H9 (cell line): ENCODE measurements around the gene AGR3. TPM values are rescaled to one million over a fixed set of nuclear protein-coding genes. Genes with fewer than 3 reads are reported as not detected.

ENCODE experiments used
- DNase-seq: peaks from one replicate; pipeline ENCODE4 v3.0.0-alpha.2; 2017
- H2AFZ ChIP-seq: one replicate; pipeline ENCODE4 v1.6.1; 2013; ENCODE audit warnings: mild to moderate bottlenecking, low read length, control low read depth, moderate library complexity
- H2AK5ac ChIP-seq: 2 replicates; pipeline ENCODE4 v1.6.1; 2013; ENCODE audit warnings: low read length, control low read depth, mixed read lengths; ENCODE audit not compliant: insufficient read length
- H2BK120ac ChIP-seq: one replicate; pipeline ENCODE4 v1.6.1; 2013; ENCODE audit warnings: low read depth, mild to moderate bottlenecking, low read length, control low read depth, inconsistent platforms; ENCODE audit not compliant: poor library complexity, severe bottlenecking
- H2BK12ac ChIP-seq: 2 replicates; pipeline ENCODE4 v1.6.1; 2013; ENCODE audit warnings: low read length, control low read depth, mixed read lengths, low read depth; ENCODE audit not compliant: insufficient read length
- H2BK15ac ChIP-seq: 2 replicates; pipeline ENCODE4 v1.6.1; 2013; ENCODE audit warnings: low read depth, low read length, control low read depth
- H2BK20ac ChIP-seq: one replicate; pipeline ENCODE4 v1.6.1; 2013; ENCODE audit warnings: low read depth, mild to moderate bottlenecking, low read length, control low read depth, inconsistent platforms; ENCODE audit not compliant: poor library complexity, severe bottlenecking
- H2BK5ac ChIP-seq: 2 replicates; pipeline ENCODE4 v1.6.1; 2013; ENCODE audit warnings: low read length, control low read depth, mixed read lengths; ENCODE audit not compliant: insufficient read length
- H3K14ac ChIP-seq: 2 replicates; pipeline ENCODE4 v1.6.1; 2013; ENCODE audit warnings: low read length, control low read depth; ENCODE audit not compliant: insufficient read depth
- H3K18ac ChIP-seq: 2 replicates; pipeline ENCODE4 v1.6.1; 2013; ENCODE audit warnings: low read depth, mild to moderate bottlenecking, mixed read lengths, low read length, control low read depth; ENCODE audit not compliant: insufficient read length
- H3K23ac ChIP-seq: 2 replicates; pipeline ENCODE4 v1.6.1; 2013; ENCODE audit warnings: low read length, control low read depth, mixed read lengths, low read depth; ENCODE audit not compliant: insufficient read length
- H3K23me2 ChIP-seq: 2 replicates; pipeline ENCODE4 v1.6.1; 2013; ENCODE audit warnings: low read depth, mild to moderate bottlenecking, mixed read lengths, low read length, control low read depth; ENCODE audit not compliant: insufficient read length, poor library complexity, severe bottlenecking
- H3K27ac ChIP-seq: 2 replicates; pipeline ENCODE4 v1.5.1; 2013; ENCODE audit warnings: low read length, control low read depth, mixed read lengths, low read depth; ENCODE audit not compliant: insufficient read length
- H3K27me3 ChIP-seq: 2 replicates; pipeline ENCODE4 v1.6.1; 2013; ENCODE audit warnings: low read length, control low read depth, inconsistent platforms; ENCODE audit not compliant: insufficient read depth
- H3K4ac ChIP-seq: 2 replicates; pipeline ENCODE4 v1.6.1; 2013; ENCODE audit warnings: low read depth, mild to moderate bottlenecking, control low read depth, inconsistent platforms, low read length, moderate library complexity
- H3K4me1 ChIP-seq: 2 replicates; pipeline ENCODE4 v1.6.1; 2013; ENCODE audit warnings: low read length, control low read depth, inconsistent platforms; ENCODE audit not compliant: insufficient read depth
- H3K4me2 ChIP-seq: 2 replicates; pipeline ENCODE4 v1.6.1; 2013; ENCODE audit warnings: low read length, control low read depth, mixed read lengths; ENCODE audit not compliant: insufficient read length, insufficient read depth
- H3K56ac ChIP-seq: 2 replicates; pipeline ENCODE4 v1.6.1; 2013; ENCODE audit warnings: low read depth, mild to moderate bottlenecking, mixed read lengths, low read length, control low read depth; ENCODE audit not compliant: insufficient read length
- H3K79me1 ChIP-seq: 2 replicates; pipeline ENCODE4 v1.6.1; 2013; ENCODE audit warnings: low read depth, mild to moderate bottlenecking, moderate library complexity, low read length, control low read depth, inconsistent platforms; ENCODE audit not compliant: insufficient read depth, poor library complexity, severe bottlenecking
- H3K79me2 ChIP-seq: 2 replicates; pipeline ENCODE4 v1.6.1; 2013; ENCODE audit warnings: low read length, control low read depth, inconsistent platforms; ENCODE audit not compliant: insufficient read depth
- H3K9ac ChIP-seq: 2 replicates; pipeline ENCODE4 v1.6.1; 2013; ENCODE audit warnings: low read length, control low read depth, mixed read lengths; ENCODE audit not compliant: insufficient read length; ENCODE audit errors: extremely low read depth
- H3K9me3 ChIP-seq: one replicate; pipeline ENCODE4 v1.6.1; 2013; ENCODE audit warnings: low read depth, low read length, inconsistent platforms; ENCODE audit not compliant: control insufficient read depth
- H3T11ph ChIP-seq: one replicate; pipeline ENCODE4 v1.6.1; 2013; ENCODE audit warnings: mild to moderate bottlenecking, low read length, control low read depth, inconsistent platforms
- H4K20me1 ChIP-seq: one replicate; pipeline ENCODE4 v1.6.1; 2013; ENCODE audit not compliant: control insufficient read depth, insufficient read length, insufficient read depth
- H4K5ac ChIP-seq: 2 replicates; pipeline ENCODE4 v1.6.1; 2013; ENCODE audit warnings: low read depth, mild to moderate bottlenecking, mixed read lengths, low read length, control low read depth; ENCODE audit not compliant: insufficient read length
- H4K8ac ChIP-seq: replicated peaks from 2 replicates; pipeline ENCODE4 v1.6.1; 2013; ENCODE audit warnings: low read length, control low read depth, mixed read lengths, low read depth; ENCODE audit not compliant: insufficient read length
- H4K91ac ChIP-seq: 2 replicates; pipeline ENCODE4 v1.6.1; 2013; ENCODE audit warnings: low read depth, mild to moderate bottlenecking, moderate library complexity, mixed read lengths, low read length, control low read depth; ENCODE audit not compliant: insufficient read length
- H3K27ac Mint-ChIP-seq, 3 experiments: 2 replicates in 2 of 3; 3 replicates in 1 of 3; pipeline ENCODE4 v1.8.0; 2020 to 2021; ENCODE audit warnings: mixed read lengths in 3 of 3, mild to moderate bottlenecking in 1 of 3, moderate library complexity in 1 of 3
- H3K27me3 Mint-ChIP-seq: 2 replicates; pipeline ENCODE4 v1.8.0; 2021; ENCODE audit warnings: low read depth, mild to moderate bottlenecking, moderate library complexity, mixed read lengths
- H3K36me3 Mint-ChIP-seq, 3 experiments: 2 replicates in 2 of 3; 3 replicates in 1 of 3; pipeline ENCODE4 v1.8.0; 2020 to 2021; ENCODE audit warnings: low read depth in 3 of 3, mixed read lengths in 3 of 3; ENCODE audit not compliant: insufficient read depth in 1 of 3
- H3K4me1 Mint-ChIP-seq, 2 experiments: 2 replicates each; pipeline ENCODE4 v1.8.0; 2020; ENCODE audit warnings: mixed read lengths in 2 of 2
- H3K4me3 Mint-ChIP-seq, 2 experiments: 2 replicates in 1 of 2; 3 replicates in 1 of 2; pipeline ENCODE4 v1.8.0; 2020 to 2021; ENCODE audit warnings: mild to moderate bottlenecking in 2 of 2, mixed read lengths in 2 of 2, moderate library complexity in 1 of 2
- H3K9me3 Mint-ChIP-seq, 2 experiments: 2 replicates in 1 of 2; 3 replicates in 1 of 2; pipeline ENCODE4 v1.8.0; 2020; ENCODE audit warnings: mild to moderate bottlenecking in 2 of 2, mixed read lengths in 2 of 2, moderate library complexity in 1 of 2
- WGBS: extraction: QIAGEN DNeasy Blood & Tissue Kit; methylation state at CpG from one replicate; pipeline ENCODE4 v1.1.7; 2013; ENCODE audit warnings: missing lambda C conversion rate, low lambda C conversion rate, mixed read lengths; ENCODE audit not compliant: insufficient read length; ENCODE audit errors: extremely low coverage; 5-methylcytosine and 5-hydroxymethylcytosine counted together
- total RNA-seq: library from RNA; stranded (reverse); gene quantifications from 2 replicates; pipeline ENCODE4 v1.2.1, GENCODE V29; 2021
- TF ChIP-seq, protein P1 (sequence below): fragments of 200-600 bp; sonication (generic); conservative IDR thresholded peaks from 3 replicates; pipeline ENCODE4 v1.8.0; 2021; ENCODE audit warnings: antibody characterized with exemption, mild to moderate bottlenecking

Gene AGR3
- total RNA-seq, 1 experiment from 2014 or later: not detected

- no peak overlapping the region for H2AK5ac ChIP-seq
- no peak overlapping the region for H3K4me2 ChIP-seq
- H2BK20ac ChIP-seq: no peak overlapping the region
- H3K4me1 ChIP-seq: no peaks in the 10 kb centered on the region
- no peak overlapping the region for H4K5ac ChIP-seq
- no peak overlapping the region for H4K91ac ChIP-seq
- H4K20me1 ChIP-seq: no peaks in the 10 kb centered on the region
- Mint-ChIP-seq H3K4me3 (no peak overlapping the region), H3K36me3 (no peaks in the 10 kb centered on the region), H3K9me3 (no peaks in the 10 kb centered on the region), H3K27me3 (no peaks in the 10 kb centered on the region), H3K4me1 (no peaks in the 10 kb centered on the region; a peak in 1 of 4 replicates), H3K27ac (no peak overlapping the region; a peak in 1 of 7 replicates)
- H3K23me2 ChIP-seq: no peaks in the 10 kb centered on the region
- H3K4ac ChIP-seq: no peak overlapping the region
- H3K27me3 ChIP-seq: no peaks in the 10 kb centered on the region
- H3K18ac ChIP-seq: no peak overlapping the region
- no peak overlapping the region for H3T11ph ChIP-seq
- H2BK15ac ChIP-seq: no peak overlapping the region
- WGBS: no CpG with 5 or more reads among the region's 5 CpGs
- H2AFZ ChIP-seq: no peak overlapping the region
- H3K23ac ChIP-seq: no peak overlapping the region
- no peak overlapping the region for H2BK120ac ChIP-seq
- H3K56ac ChIP-seq: no peak overlapping the region
- H2BK5ac ChIP-seq: no peak overlapping the region
- no peak for DNase-seq
- no peaks in the 10 kb centered on the region for H3K9me3 ChIP-seq
- H2BK12ac ChIP-seq: no peak overlapping the region
- TF ChIP-seq, protein P1, sequence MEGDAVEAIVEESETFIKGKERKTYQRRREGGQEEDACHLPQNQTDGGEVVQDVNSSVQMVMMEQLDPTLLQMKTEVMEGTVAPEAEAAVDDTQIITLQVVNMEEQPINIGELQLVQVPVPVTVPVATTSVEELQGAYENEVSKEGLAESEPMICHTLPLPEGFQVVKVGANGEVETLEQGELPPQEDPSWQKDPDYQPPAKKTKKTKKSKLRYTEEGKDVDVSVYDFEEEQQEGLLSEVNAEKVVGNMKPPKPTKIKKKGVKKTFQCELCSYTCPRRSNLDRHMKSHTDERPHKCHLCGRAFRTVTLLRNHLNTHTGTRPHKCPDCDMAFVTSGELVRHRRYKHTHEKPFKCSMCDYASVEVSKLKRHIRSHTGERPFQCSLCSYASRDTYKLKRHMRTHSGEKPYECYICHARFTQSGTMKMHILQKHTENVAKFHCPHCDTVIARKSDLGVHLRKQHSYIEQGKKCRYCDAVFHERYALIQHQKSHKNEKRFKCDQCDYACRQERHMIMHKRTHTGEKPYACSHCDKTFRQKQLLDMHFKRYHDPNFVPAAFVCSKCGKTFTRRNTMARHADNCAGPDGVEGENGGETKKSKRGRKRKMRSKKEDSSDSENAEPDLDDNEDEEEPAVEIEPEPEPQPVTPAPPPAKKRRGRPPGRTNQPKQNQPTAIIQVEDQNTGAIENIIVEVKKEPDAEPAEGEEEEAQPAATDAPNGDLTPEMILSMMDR: no peak
- H3K27ac ChIP-seq: no peak overlapping the region
- H3K79me2 ChIP-seq: no peaks in the 10 kb centered on the region
- no peak overlapping the region for H3K14ac ChIP-seq
- H3K79me1 ChIP-seq: no peaks in the 10 kb centered on the region
- H4K8ac ChIP-seq: no peak overlapping the region
- H3K9ac ChIP-seq: no peak overlapping the region
Observed at GRCh38 chr7:16889305-16889704, 7.5 kb upstream of the AGR3 start.
